HL-60/S4 (cell line): ENCODE measurements around the gene KIR3DL3.
"Not testable (repeated sequence)": the region's sequence is repeated elsewhere in the genome, so short reads cannot be mapped to it uniquely, and the experiment has no call there.

Experiments used
- in situ Hi-C: fragments of 300-500 bp; cut with MboI; formaldehyde crosslinking; loops from 2 replicates; pipeline ENCODE4 v1.14.3; 2022; ENCODE audit warnings: low sequenced_read_pairs

KIR3DL3 gene

GRCh38 chr19:54724142-54724541 lies at the start of gene KIR3DL3:
Gene KIR3DL3 (plus strand): TSS chr19:54724442. CDS start chr19:54724497, 55 bp downstream.
- in situ Hi-C loops, result no loop called here

GRCh38 chr19:54676210-54676834 lies 47.9 kb upstream of the KIR3DL3 start:
- in situ Hi-C loops, result not testable (repeated sequence)

- in situ Hi-C loops, result no loop called here
These were observed 47.0 kb upstream of the KIR3DL3 start for GRCh38 chr19:54677217-54677616.

GRCh38 chr19:54681596-54681995 lies 42.6 kb upstream of the KIR3DL3 start:
- in situ Hi-C loops, result not testable (repeated sequence)

- in situ Hi-C loops, result no loop called here
These were observed 41.9 kb upstream of the KIR3DL3 start for GRCh38 chr19:54682306-54682856.

GRCh38 chr19:54684527-54684926 lies 39.7 kb upstream of the KIR3DL3 start:
- in situ Hi-C loops, result no loop called here

- in situ Hi-C loops, result no loop called here
These were observed 32.5 kb upstream of the KIR3DL3 start for GRCh38 chr19:54691582-54692297.

- in situ Hi-C loops, result no loop called here
These were observed 32.0 kb upstream of the KIR3DL3 start for GRCh38 chr19:54692298-54692615.

GRCh38 chr19:54694648-54695047 lies 29.6 kb upstream of the KIR3DL3 start:
- in situ Hi-C loops, result no loop called here

GRCh38 chr19:54696117-54696548 lies 28.1 kb upstream of the KIR3DL3 start:
- in situ Hi-C loops, result no loop called here

- in situ Hi-C loops, result no loop called here
These were observed 27.5 kb upstream of the KIR3DL3 start for GRCh38 chr19:54696766-54697165.

- in situ Hi-C loops, result not testable (repeated sequence)
These were observed 26.5 kb upstream of the KIR3DL3 start for GRCh38 chr19:54697716-54698115.

- in situ Hi-C loops, result no loop called here
These were observed 19.3 kb upstream of the KIR3DL3 start for GRCh38 chr19:54704928-54705327.

- in situ Hi-C loops, result no loop called here
These were observed 16.3 kb upstream of the KIR3DL3 start for GRCh38 chr19:54707962-54708361.

GRCh38 chr19:54708781-54709180 lies 15.5 kb upstream of the KIR3DL3 start:
- in situ Hi-C loops, result no loop called here

GRCh38 chr19:54709212-54709948 lies 14.9 kb upstream of the KIR3DL3 start:
- in situ Hi-C loops, result no loop called here

- in situ Hi-C loops, result not testable (repeated sequence)
These were observed 14.3 kb upstream of the KIR3DL3 start for GRCh38 chr19:54709956-54710355.

- in situ Hi-C loops, result no loop called here
These were observed 402 bp downstream of the KIR3DL3 start for GRCh38 chr19:54724644-54725043.

GRCh38 chr19:54725321-54725720 lies 1.1 kb downstream of the KIR3DL3 start:
- in situ Hi-C loops, result no loop called here

- in situ Hi-C loops, result no loop called here
These were observed 3.3 kb downstream of the KIR3DL3 start for GRCh38 chr19:54727562-54727961.

GRCh38 chr19:54728167-54728566 lies 3.9 kb downstream of the KIR3DL3 start:
- in situ Hi-C loops, result no loop called here
